ENCODE measurements around the gene CCBE1.

GRCh38 chr18:59690996-59691395, 6.2 kb downstream of the CCBE1 start:
- TF ChIP-seq POLR2A (IDR thresholded peaks at IDR 0.05) (no peak), CTCF (IDR thresholded peaks at IDR 0.05 in 8 of 11, conservative IDR thresholded peaks at IDR 0.05 in 3 of 11) (no peak)
